GM21528 (cell line): ENCODE data around the gene ERGIC1.
"Not testable (repeated sequence)": the region's sequence is repeated elsewhere in the genome, so short reads cannot be mapped to it uniquely, and the experiment has no call there.

Source experiments
- ATAC-seq: cut with Tn5 transposase; IDR thresholded peaks from one replicate; pipeline ENCODE4 v1.9.1; 2021; ENCODE audit warnings: mild to moderate bottlenecking, moderate library complexity; ENCODE audit not compliant: unreplicated experiment, low FRiP score

Gene ERGIC1

DNA sequence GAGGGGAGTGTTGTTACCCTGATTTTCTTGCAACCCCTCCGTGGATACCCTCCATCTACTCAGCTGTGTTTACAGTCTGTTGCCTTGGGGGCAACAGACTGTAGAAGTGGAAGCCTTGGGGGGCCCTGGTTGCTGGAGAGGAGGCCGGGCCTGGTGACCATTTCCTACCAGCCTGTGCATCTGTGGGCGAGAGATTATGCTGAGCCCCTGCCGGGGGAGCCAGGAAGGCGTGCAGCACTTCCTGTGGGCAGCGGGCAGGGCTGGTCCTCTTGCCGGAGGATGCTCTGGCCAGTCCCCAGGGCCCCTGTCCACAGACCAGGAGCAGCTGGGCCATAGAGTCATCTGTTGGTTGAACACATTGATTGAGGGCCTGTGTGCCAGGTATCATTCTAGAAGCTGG is 11.1 kb downstream of the ERGIC1 start:
- no peak for ATAC-seq

DNA sequence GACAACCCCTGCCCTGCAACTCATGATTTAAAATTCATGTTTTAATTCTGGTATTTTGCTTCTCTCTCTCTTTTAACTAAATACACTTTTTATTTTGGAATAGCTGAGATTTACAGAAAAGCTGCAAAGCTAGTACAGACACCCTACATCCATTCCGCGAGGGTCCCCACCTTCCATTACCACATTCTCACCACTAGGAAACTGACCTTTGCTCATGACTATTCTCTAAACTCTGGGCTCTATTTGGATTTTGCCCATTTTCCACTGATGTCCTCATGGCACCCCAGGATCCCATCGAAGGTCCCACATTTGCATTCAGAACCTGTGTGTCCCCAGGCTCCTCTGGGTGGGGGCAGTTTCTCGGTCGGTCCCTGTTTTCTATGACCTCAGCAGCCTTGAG is 11.5 kb downstream of the ERGIC1 start:
- ATAC-seq, result no peak

DNA sequence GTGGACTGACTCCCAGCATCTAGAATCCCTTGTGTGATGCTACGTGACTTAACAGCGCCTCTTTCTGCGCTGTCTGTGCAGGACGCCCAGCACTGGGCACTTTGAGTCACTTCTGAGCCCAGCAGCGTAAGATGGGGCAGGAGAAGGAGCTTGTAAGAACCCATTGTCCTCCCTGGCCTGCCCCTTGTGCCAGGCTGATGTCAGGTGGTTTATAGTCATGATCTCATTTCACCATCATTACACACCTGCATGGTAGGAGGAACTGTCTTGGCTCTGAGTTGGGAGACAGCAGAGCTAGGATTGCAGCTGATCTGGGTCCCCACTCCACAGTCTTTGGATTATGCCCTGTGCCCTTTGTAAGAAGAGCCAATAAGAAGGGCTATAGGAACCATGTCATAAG is 12.2 kb downstream of the ERGIC1 start:
- ATAC-seq, result no peak

GRCh38 chr5:172846677-172847076 is 12.6 kb downstream of the ERGIC1 start:
- ATAC-seq, result no peak

GRCh38 chr5:172847584-172847983 is 13.5 kb downstream of the ERGIC1 start:
- ATAC-seq, result not testable (repeated sequence)

DNA sequence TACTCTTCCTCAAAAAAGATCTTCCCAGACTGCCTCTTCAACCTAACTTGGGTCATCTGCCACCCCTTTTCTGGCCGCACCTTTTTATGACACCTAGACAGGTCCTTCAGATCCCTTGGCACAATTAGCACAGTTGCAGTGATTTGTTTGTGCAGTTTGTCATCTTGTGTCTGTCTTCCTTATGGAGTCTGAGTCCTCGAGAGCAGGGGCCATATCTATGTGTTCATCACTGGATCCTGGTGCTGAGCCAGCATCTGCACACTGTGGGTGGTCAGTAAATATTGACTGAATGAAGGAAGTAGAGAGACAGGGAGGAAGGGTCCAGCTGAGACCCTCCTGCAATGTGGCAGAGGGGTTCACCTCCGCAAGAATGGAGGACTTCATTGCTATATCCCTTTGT is 14.4 kb downstream of the ERGIC1 start:
- ATAC-seq, result no peak

GRCh38 chr5:172849606-172850453 is 15.8 kb downstream of the ERGIC1 start:
- peak; percentile 57 for ATAC-seq

DNA sequence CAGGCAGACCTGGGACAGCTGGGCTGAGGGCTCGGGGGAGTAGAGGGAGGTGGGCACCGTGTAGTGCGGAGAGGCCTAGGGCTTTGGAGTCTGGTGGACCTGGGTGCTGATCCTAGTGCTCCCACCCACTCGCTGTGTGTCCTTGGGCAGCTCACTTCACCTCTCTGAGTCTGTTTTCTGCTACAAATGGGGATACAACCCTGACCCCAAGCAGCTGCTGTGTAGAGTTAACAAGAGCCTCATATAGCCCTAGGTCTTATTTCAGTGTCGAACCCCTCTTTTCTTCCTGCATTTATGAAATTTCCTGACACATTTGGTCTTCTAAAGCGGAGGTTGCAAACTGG is 16.4 kb downstream of the ERGIC1 start:
- ATAC-seq, result no peak

GRCh38 chr5:172851254-172851653 is 17.2 kb downstream of the ERGIC1 start:
- ATAC-seq, result not testable (repeated sequence)

DNA sequence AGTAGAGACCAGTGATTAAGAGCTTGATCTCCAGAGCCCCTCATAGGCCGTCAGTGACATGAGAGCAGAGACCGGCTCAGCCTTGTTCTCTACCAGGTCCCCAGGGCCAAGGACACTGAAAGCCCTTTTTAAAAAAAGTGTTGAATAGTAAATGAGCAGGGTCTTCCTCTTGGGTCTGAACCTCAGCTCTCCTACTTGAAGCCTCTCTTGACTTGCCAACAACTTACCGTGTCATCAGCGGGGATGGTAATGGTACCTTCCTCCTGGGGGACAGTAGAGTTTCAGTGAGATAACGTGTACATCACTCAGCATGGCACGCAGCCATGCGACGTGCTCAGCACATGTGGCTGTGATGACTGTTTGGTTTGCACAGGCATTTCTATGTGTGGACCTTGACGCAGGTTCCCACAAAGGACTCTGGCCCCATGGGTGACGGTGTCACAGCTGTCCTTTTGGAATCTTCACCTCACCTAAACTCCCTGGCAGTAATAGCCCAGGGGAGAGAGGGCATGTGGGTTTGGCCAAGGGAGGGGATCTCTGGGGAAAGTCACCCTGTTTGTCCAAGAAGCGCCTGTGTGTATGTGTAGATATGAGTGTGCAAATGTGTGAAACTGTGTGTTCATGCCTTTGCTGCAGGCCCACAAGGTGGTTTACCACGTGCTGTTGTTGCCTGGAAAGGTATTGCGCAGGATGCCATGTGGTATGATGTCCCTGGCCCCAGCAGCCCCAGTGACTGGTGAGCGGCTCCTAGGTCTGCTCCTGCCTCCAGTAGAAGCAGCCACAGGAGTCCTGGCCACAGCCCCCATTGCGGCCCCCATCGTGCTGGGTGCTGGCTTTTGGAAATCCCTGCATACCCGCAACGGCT is 18.7 kb downstream of the ERGIC1 start:
- ATAC-seq, result no peak

DNA sequence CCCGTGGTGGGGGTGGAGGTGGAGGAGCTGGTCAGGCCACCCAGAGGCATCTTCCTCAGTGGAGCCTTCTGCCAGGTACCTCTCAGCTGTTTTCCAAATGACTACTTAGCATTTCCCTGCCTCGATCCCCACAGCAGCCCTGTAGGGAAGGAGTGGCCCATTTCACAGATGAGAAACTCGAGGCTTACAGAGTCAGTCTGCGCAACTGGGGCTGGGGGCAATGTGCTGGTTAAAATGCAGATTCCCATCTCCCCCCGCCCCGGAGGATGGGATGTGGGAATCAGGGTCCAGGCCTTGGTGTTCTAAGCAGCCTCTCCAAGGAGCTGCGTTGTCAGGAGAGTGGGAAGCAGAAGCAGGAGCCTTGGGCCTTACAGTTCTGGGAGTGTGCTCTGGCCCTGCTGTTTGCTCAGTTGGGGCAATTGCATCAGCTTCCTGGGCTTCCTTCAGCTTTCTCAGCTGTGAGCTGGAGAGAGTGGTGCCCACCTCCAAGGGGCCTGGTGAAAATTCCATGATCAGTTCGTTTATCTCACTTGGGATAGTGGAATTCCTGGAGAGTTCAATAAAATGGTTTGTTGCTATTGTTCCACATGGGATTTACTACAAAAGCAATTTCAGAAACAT is 19.4 kb downstream of the ERGIC1 start:
- no peak for ATAC-seq

- ATAC-seq, result no peak
Observed at GRCh38 chr5:172854451-172854871, 20.4 kb downstream of the ERGIC1 start.

GRCh38 chr5:172854971-172855370 is 20.9 kb downstream of the ERGIC1 start:
- ATAC-seq, result no peak

DNA sequence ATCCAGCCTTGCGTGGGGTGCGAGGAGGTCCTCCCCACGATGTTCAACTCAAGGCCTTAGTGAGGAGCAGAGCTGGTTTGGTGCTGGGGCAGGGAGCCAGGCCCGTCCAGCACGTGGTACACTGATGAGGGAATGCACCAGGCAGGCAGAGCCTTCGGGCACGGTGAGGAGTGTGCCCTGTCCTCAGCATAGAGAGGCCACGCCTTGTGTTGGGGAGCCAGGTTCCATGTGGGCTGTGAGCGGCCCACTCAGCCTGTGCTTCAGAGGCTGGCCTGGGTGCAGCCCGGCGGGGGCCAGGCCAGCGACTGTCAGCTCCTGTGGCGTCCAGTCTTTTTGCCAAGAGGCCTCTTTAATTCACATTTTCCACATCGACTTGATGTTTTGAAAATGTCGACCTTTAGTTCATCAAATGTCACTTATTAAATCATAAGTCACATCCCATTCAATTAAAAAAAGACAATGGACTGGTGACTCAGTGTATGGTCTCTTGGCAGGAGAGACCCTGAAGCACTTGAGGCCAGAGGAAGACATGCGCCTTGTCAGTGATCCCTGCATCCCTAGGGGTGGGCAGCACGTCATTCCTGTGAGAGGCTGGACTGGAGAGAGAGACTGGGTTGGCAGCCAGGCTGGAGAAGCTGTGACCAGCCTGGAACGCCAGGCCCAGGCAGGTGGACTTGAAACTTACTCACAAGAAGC is 21.7 kb downstream of the ERGIC1 start:
- ATAC-seq, result no peak

- no peak for ATAC-seq
Observed at GRCh38 chr5:172856336-172856735, 22.3 kb downstream of the ERGIC1 start.

- ATAC-seq, result no peak
Observed at GRCh38 chr5:172857982-172858381, 23.9 kb downstream of the ERGIC1 start.

DNA sequence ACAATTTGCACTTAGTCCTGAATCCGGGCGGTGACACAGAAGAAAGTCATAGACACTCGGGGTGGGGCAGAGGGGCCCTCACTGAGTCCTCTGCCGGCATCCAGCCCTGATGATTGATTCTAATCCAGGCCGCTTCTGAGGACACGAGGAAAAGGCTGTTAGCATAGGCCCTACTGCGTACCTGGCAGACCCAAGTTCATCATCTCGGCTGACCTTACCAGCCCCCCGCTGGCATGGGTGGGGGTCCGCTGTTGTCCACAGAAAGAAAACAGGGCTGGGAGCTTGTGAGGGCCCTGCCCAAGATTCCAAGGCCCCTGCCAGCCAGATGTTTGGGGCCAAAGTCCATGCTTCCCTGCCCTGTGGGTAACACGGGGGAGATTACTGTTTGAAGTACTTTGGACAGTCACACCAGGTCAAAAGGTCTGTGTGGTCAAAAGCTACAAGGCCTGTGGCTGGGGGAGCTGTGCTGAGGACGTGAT is 24.5 kb downstream of the ERGIC1 start:
- ATAC-seq, result no peak

DNA sequence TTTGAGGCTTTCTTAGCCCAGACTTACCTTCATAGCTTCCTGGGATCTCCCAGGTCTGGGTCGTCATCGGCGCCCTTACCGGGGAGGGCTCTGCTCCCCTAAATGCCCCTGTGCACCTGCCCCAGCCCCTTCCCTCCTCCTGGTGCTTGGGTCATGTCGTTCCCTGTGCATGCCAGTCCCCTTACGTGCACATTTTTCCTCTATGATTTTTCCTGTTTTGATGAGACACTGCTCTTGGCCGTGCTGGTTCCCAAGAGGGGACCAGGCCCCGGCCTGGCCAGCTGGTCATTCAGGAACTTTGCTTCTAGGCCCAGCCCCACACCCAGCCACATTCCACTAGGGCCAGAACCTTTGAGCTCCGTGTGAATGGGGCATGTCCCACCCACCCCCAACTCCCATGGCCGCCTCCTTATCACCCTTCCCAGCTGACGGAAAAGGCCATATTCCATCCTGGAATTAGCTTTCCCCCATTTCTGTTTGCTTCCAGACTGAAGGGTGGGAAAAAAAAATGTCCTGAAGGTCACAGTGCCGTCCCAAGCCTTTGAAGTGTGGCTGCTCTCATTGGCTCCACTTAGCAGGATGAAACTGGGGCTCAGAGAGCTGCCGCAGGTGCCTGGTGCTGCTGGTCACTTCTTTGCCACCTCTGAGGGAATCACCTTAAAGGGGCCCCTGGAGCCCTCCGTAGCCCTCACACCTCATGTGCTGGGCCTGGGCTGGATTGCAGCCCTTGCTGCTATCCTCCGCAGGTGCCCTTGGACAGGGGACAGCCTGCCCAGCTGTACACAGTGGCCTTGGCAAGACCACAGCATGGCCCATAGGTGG is 25.1 kb downstream of the ERGIC1 start:
- no peak for ATAC-seq

- no peak for ATAC-seq
Observed at GRCh38 chr5:172859966-172860365, 25.9 kb downstream of the ERGIC1 start.
